SU-DHL-6 (cell line): ENCODE measurements around the gene BAIAP2L1.

Experiments
- H2AFZ ChIP-seq: fragments of 200-600 bp; sonication (generic); 2 replicates; pipeline ENCODE4 v1.6.1; 2014; ENCODE audit warnings: low read depth, mild to moderate bottlenecking, moderate library complexity, mixed read lengths, antibody characterized with exemption, low read length; ENCODE audit not compliant: severe bottlenecking
- H3F3A ChIP-seq: fragments of 200-600 bp; shearing (Covaris generic); 2 replicates; pipeline ENCODE4 v1.6.0; 2016; ENCODE audit warnings: antibody characterized with exemption, mild to moderate bottlenecking; ENCODE audit not compliant: insufficient read depth
- H3K27ac ChIP-seq: fragments of 200-600 bp; sonication (generic); 2 replicates; pipeline ENCODE4 v1.5.1; 2016; ENCODE audit warnings: low read depth, mild to moderate bottlenecking, low read length, moderate library complexity, mixed read lengths
- H3K27me3 ChIP-seq: fragments of 200-600 bp; sonication (generic), shearing (Covaris generic); 2 replicates; pipeline ENCODE4 v1.6.0; 2014; ENCODE audit warnings: mild to moderate bottlenecking, low read length
- H3K36me3 ChIP-seq: fragments of 200-600 bp; sonication (generic); 2 replicates; pipeline ENCODE4 v1.6.1; 2014; ENCODE audit warnings: mild to moderate bottlenecking, low read length, mixed read lengths
- H3K4me2 ChIP-seq: fragments of 300-600, 200-600 bp; shearing (Covaris generic), sonication (generic); 2 replicates; pipeline ENCODE4 v1.6.0; 2014; ENCODE audit warnings: low read length, low read depth, mild to moderate bottlenecking; ENCODE audit not compliant: poor library complexity, severe bottlenecking
- H3K4me3 ChIP-seq: fragments of 200-600 bp; sonication (generic); 2 replicates; pipeline ENCODE4 v1.5.1; 2014; ENCODE audit warnings: antibody characterized with exemption, low read length, mild to moderate bottlenecking, mixed read lengths; ENCODE audit not compliant: insufficient read depth, poor library complexity, severe bottlenecking
- H3K79me2 ChIP-seq: fragments of 200-600 bp; sonication (generic); 2 replicates; pipeline ENCODE4 v1.6.1; 2014; ENCODE audit warnings: mild to moderate bottlenecking, low read length, moderate library complexity; ENCODE audit not compliant: insufficient read depth
- H3K9ac ChIP-seq: fragments of 200-600 bp; sonication (generic); 2 replicates; pipeline ENCODE4 v1.7.0; 2014; ENCODE audit warnings: mild to moderate bottlenecking, low read length
- H3K9me2 ChIP-seq: fragments of 200-600 bp; sonication (generic); replicated peaks from 2 replicates; pipeline ENCODE4 v1.6.1; 2014; ENCODE audit warnings: low read length; ENCODE audit not compliant: insufficient read depth
- H3K9me3 ChIP-seq: fragments of 200-600 bp; sonication (generic); 2 replicates; pipeline ENCODE4 v1.6.1; 2014; ENCODE audit warnings: low read length, mixed read lengths; ENCODE audit not compliant: insufficient read depth
- H4K20me1 ChIP-seq: fragments of 200-600 bp; sonication (generic); 2 replicates; pipeline ENCODE4 v1.6.1; 2014; ENCODE audit warnings: low read depth, mild to moderate bottlenecking, antibody characterized with exemption, low read length, moderate library complexity, mixed read lengths
- CTCF ChIP-seq: fragments of 200-600 bp; sonication (generic); IDR thresholded peaks from one replicate; pipeline ENCODE4 v1.5.1; 2017; ENCODE audit warnings: antibody characterized with exemption, mild to moderate bottlenecking, low read length, moderate library complexity; ENCODE audit not compliant: insufficient read depth, poor library complexity, severe bottlenecking
- EZH2phosphoT487 ChIP-seq: fragments of 200-600 bp; sonication (generic), shearing (Covaris generic); conservative IDR thresholded peaks from 2 replicates; pipeline ENCODE4 v1.6.1; 2018; ENCODE audit warnings: mild to moderate bottlenecking, antibody characterized with exemption, low read length, moderate library complexity, mixed read lengths

Gene BAIAP2L1

GRCh38 chr7:98348726-98349474 is 52.0 kb downstream of the BAIAP2L1 start:
- H3K27me3 ChIP-seq, result no peaks in the 10 kb centered on the region; the same call in 1 of the 2 replicates
- TF ChIP-seq EZH2phosphoT487 (no peak), CTCF (no peak)
- H4K20me1 ChIP-seq, result no peaks in the 10 kb centered on the region
- no peaks in the 10 kb centered on the region for H3K79me2 ChIP-seq
- no peak overlapping the region for H3K4me2 ChIP-seq
- H3K36me3 ChIP-seq, result no peaks in the 10 kb centered on the region
- H3K4me3 ChIP-seq, result no peak overlapping the region
- no peaks in the 10 kb centered on the region for H3K9me3 ChIP-seq
- H2AFZ ChIP-seq, result no peak overlapping the region
- H3F3A ChIP-seq, result no peaks in the 10 kb centered on the region
- H3K27ac ChIP-seq, result no peak overlapping the region
- H3K9me2 ChIP-seq, result no peaks in the 10 kb centered on the region
- H3K9ac ChIP-seq, result no peak overlapping the region

- Histone ChIP-seq H3K4me2 (no peak overlapping the region), H3K36me3 (no peaks in the 10 kb centered on the region), H4K20me1 (no peaks in the 10 kb centered on the region), H3K27ac (no peak overlapping the region), H3K79me2 (no peaks in the 10 kb centered on the region), H3K4me3 (no peak overlapping the region), H2AFZ (no peak overlapping the region), H3K9ac (no peak overlapping the region), H3K27me3 (no peaks in the 10 kb centered on the region; the same call in 1 of the 2 replicates), H3K9me2 (no peaks in the 10 kb centered on the region), H3K9me3 (no peaks in the 10 kb centered on the region), H3F3A (no peaks in the 10 kb centered on the region)
- TF ChIP-seq EZH2phosphoT487 (no peak), CTCF (no peak)
These were observed 54.3 kb downstream of the BAIAP2L1 start for GRCh38 chr7:98346515-98347069.

DNA sequence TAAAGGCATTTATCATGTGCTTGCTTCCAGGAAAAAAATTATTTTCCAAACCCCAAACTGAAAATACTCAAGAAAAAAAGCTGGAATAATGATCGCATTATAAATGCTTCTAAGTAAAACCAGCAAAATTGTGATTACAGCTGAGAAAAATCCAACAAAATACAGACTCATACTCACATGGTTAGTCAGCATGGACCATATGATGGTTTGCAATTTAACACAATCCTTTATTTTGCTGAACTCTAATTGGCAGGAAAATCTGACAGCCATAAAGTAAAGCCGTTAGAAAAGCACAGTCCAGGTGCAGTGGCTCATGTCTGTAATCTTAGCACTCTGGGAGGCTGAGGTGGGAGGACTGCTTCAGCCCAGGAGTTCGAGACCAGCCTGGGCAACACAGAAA is 59.8 kb downstream of the BAIAP2L1 start:
- H3K9ac ChIP-seq, result no peak overlapping the region
- H2AFZ ChIP-seq, result no peak overlapping the region
- no peak overlapping the region for H3K4me3 ChIP-seq
- no peak for TF ChIP-seq EZH2phosphoT487
- no peak for TF ChIP-seq CTCF
- H3K27ac ChIP-seq, result no peak overlapping the region
- H3F3A ChIP-seq, result no peaks in the 10 kb centered on the region
- no peaks in the 10 kb centered on the region for H3K9me2 ChIP-seq
- no peaks in the 10 kb centered on the region; the same call in 1 of the 2 replicates for H3K9me3 ChIP-seq
- H3K4me2 ChIP-seq, result no peak overlapping the region
- H3K79me2 ChIP-seq, result no peaks in the 10 kb centered on the region
- H4K20me1 ChIP-seq, result no peaks in the 10 kb centered on the region
- H3K27me3 ChIP-seq, result no peaks in the 10 kb centered on the region; the same call in 1 of the 2 replicates
- H3K36me3 ChIP-seq, result no peaks in the 10 kb centered on the region
